GM12892 (cell line): ENCODE results near the gene RFX3.

Experiments
- POLR2A ChIP-seq: IDR thresholded peaks from 2 replicates; pipeline ENCODE4 v1.6.1; 2011; ENCODE audit warnings: low read depth, low read length, control low read depth
- TAF1 ChIP-seq: IDR thresholded peaks from 2 replicates; pipeline ENCODE4 v1.6.1; 2011; ENCODE audit warnings: low read depth, mild to moderate bottlenecking, control low read depth, low read length, borderline replicate concordance

GRCh38 chr9:3296536-3296935 is 229.3 kb downstream of the RFX3 start:
- no peak for TF ChIP-seq POLR2A
- no peak for TF ChIP-seq TAF1
